Ishikawa (cell line): ENCODE results near the gene BOLA2.
"Not testable (repeated sequence)": the region's sequence is repeated elsewhere in the genome, so short reads cannot be mapped to it uniquely, and the experiment has no call there.

ENCODE experiments used
- CEBPB ChIP-seq: IDR thresholded peaks from 2 replicates; pipeline ENCODE4 v1.6.1; 2012
- EGR1 ChIP-seq: IDR thresholded peaks from 2 replicates; pipeline ENCODE4 v1.6.1; 2012
- RAD21 ChIP-seq: IDR thresholded peaks from 2 replicates; pipeline ENCODE4 v1.6.1; 2012; ENCODE audit warnings: low read depth
- REST ChIP-seq: IDR thresholded peaks from 2 replicates; pipeline ENCODE4 v1.6.1; 2012; ENCODE audit warnings: low read depth, mild to moderate bottlenecking
- TEAD4 ChIP-seq: IDR thresholded peaks from 2 replicates; pipeline ENCODE4 v1.6.1; 2012
- USF1 ChIP-seq: IDR thresholded peaks from 2 replicates; pipeline ENCODE4 v1.6.1; 2012

Gene BOLA2

GRCh38 chr16:29454269-29454668 lies at the start of gene BOLA2, which contains the start of gene SLX1B:
TSS of gene BOLA2 (minus strand) at chr16:29454351. CDS start at chr16:29454253, 98 bp downstream.
TSS of gene SLX1B (plus strand) at chr16:29454533.
- TF ChIP-seq CEBPB, RAD21, REST: not testable (repeated sequence)

GRCh38 chr16:29469660-29470059 lies 15.5 kb upstream of the BOLA2 start:
- peak; percentile 31; the same call in 1 of the 2 replicates for TF ChIP-seq TEAD4

GRCh38 chr16:29459706-29460646 lies 5.8 kb upstream of the BOLA2 start, which contains the start of gene SULT1A4:
TSS of gene SULT1A4 (plus strand) at chr16:29459913. CDS start at chr16:29461386, 1,473 bp downstream.
- not testable (repeated sequence) for TF ChIP-seq USF1, CEBPB, EGR1
